Lung (tissue), 12 donors: ENCODE measurements around the gene MZF1. TPM values are rescaled to one million over a fixed set of nuclear protein-coding genes. Genes with fewer than 3 reads are reported as not detected.

Source experiments
- ATAC-seq: fragments of 200-7000 bp; cut with Tn5 transposase; one replicate; pipeline ENCODE4 v1.9.1; 2020; ENCODE audit warnings: moderate number of reproducible peaks; ENCODE audit not compliant: insufficient read depth, low FRiP score
- DNase-seq, 3 donors: peaks; one replicate each; pipeline ENCODE4 v3.0.0-alpha.2; 2013 to 2017
- H3K27ac ChIP-seq, 2 donors: one replicate each; pipeline ENCODE4 v1.5.1; 2013; ENCODE audit warnings: mild to moderate bottlenecking in 2 of 2, moderate library complexity in 2 of 2, control low read depth in 1 of 2, inconsistent platforms in 1 of 2, low read depth in 1 of 2, low read length in 1 of 2
- H3K27me3 ChIP-seq, 3 donors: one replicate each; pipeline ENCODE4 v1.5.1; 2013; ENCODE audit warnings: low read length in 2 of 3; ENCODE audit not compliant: control insufficient read depth in 3 of 3, insufficient read depth in 3 of 3
- H3K36me3 ChIP-seq, 4 donors: one replicate each; pipeline ENCODE4 v1.5.1; 2013; ENCODE audit warnings: low read length in 4 of 4, mild to moderate bottlenecking in 1 of 4, moderate library complexity in 1 of 4; ENCODE audit not compliant: control insufficient read depth in 4 of 4, insufficient read depth in 4 of 4
- H3K4me1 ChIP-seq, 5 donors: one replicate each; pipeline ENCODE4 v1.5.1; 2013; ENCODE audit warnings: low read length in 5 of 5, mild to moderate bottlenecking in 2 of 5, moderate library complexity in 1 of 5; ENCODE audit not compliant: control insufficient read depth in 5 of 5, insufficient read depth in 5 of 5
- H3K4me3 ChIP-seq: one replicate; pipeline ENCODE4 v1.5.1; 2013; ENCODE audit warnings: mild to moderate bottlenecking, control low read depth, moderate library complexity
- H3K9ac ChIP-seq, 2 donors: one replicate each; pipeline ENCODE4 v1.5.1; 2013; ENCODE audit warnings: low read length in 2 of 2, control low read depth in 1 of 2; ENCODE audit not compliant: insufficient read depth in 1 of 2
- H3K9me3 ChIP-seq, 4 donors: one replicate each; pipeline ENCODE4 v1.5.1; 2013; ENCODE audit warnings: low read length in 3 of 4, mild to moderate bottlenecking in 1 of 4, moderate library complexity in 1 of 4; ENCODE audit not compliant: control insufficient read depth in 4 of 4, insufficient read depth in 3 of 4
- WGBS, 2 donors: extraction: QIAGEN DNeasy Blood & Tissue Kit; methylation state at CpG; one replicate each; pipeline ENCODE4 v1.1.7; 2013; 5-methylcytosine and 5-hydroxymethylcytosine counted together
- polyA plus RNA-seq, 2 donors: library from polyadenylated mRNA; stranded (reverse); fragments of 200-250 nt; gene quantifications; one replicate each; pipeline ENCODE4 v1.2.1, GENCODE V29; 2013
- total RNA-seq, 2 donors: library from RNA; depleted of rRNA in 1 of 2; stranded (reverse); fragments of >200 nt in 1 of 2; gene quantifications; one replicate each; pipeline ENCODE4 v1.2.1, GENCODE V29; 2014 to 2021
- TF ChIP-seq, protein P1 (sequence below): IDR thresholded peaks from 2 replicates; pipeline ENCODE4 v1.5.1; 2012; ENCODE audit warnings: mild to moderate bottlenecking; ENCODE audit errors: control extremely low read depth, extremely low read depth
- donor health status: control.
- donor health status: control.
- donor health status: Bipolar disorder and iron deficiency.
- donor health status: healthy.
- donor health status: DM: yes; HTN: yes; CAD: no.

MZF1 gene
- total and polyA plus RNA-seq, 4 donors = 19.2 to 37.5 (median 30.1) TPM

DNA sequence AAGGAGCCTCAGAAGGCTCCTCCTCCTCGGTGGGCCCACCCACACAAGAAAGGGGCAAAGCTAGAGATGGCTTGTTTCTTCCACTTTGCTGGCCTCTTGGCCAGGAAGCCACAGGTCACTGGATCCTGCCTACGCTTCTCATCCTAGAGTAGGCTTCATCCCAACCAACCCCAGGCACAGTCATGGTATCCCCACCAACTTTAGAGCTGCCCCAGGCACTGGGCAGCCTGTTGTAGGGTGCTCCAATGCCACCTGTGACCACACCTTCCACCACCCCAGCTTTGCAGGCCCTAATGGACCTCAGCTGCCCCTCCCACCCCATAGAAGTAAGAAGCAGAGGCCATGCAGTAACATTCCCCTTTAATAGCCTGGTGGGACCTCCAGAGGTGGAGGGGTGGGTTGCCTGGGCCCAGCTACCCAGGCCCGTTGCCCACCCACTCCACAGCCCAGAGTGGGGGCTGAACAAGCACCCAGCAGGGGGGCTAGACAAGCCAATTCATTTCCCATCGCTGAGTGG lies 17.7 kb downstream of the MZF1 start:
- H3K4me3 ChIP-seq = no peak overlapping the region
- no peaks in the 10 kb centered on the region for H3K27me3 ChIP-seq
- WGBS, 2 donors = 47% methylated on average over 4 of the region's 4 CpGs
- peak overlapping the region; percentile 82 to 93 for H3K27ac ChIP-seq
- no peaks in the 10 kb centered on the region for H3K9me3 ChIP-seq
- H3K36me3 ChIP-seq = peaks cover 0 to 31% (median 27%) of the 10 kb centered on the region in 4 donors
- TF ChIP-seq, protein P1, sequence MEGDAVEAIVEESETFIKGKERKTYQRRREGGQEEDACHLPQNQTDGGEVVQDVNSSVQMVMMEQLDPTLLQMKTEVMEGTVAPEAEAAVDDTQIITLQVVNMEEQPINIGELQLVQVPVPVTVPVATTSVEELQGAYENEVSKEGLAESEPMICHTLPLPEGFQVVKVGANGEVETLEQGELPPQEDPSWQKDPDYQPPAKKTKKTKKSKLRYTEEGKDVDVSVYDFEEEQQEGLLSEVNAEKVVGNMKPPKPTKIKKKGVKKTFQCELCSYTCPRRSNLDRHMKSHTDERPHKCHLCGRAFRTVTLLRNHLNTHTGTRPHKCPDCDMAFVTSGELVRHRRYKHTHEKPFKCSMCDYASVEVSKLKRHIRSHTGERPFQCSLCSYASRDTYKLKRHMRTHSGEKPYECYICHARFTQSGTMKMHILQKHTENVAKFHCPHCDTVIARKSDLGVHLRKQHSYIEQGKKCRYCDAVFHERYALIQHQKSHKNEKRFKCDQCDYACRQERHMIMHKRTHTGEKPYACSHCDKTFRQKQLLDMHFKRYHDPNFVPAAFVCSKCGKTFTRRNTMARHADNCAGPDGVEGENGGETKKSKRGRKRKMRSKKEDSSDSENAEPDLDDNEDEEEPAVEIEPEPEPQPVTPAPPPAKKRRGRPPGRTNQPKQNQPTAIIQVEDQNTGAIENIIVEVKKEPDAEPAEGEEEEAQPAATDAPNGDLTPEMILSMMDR = no peak
- H3K4me1 ChIP-seq = peaks cover 9 to 40% (median 16%) of the 10 kb centered on the region in 5 donors
- peak overlapping the region; percentile 83 to 90 for H3K9ac ChIP-seq
- no peak for ATAC-seq
- DNase-seq = no peak

DNA sequence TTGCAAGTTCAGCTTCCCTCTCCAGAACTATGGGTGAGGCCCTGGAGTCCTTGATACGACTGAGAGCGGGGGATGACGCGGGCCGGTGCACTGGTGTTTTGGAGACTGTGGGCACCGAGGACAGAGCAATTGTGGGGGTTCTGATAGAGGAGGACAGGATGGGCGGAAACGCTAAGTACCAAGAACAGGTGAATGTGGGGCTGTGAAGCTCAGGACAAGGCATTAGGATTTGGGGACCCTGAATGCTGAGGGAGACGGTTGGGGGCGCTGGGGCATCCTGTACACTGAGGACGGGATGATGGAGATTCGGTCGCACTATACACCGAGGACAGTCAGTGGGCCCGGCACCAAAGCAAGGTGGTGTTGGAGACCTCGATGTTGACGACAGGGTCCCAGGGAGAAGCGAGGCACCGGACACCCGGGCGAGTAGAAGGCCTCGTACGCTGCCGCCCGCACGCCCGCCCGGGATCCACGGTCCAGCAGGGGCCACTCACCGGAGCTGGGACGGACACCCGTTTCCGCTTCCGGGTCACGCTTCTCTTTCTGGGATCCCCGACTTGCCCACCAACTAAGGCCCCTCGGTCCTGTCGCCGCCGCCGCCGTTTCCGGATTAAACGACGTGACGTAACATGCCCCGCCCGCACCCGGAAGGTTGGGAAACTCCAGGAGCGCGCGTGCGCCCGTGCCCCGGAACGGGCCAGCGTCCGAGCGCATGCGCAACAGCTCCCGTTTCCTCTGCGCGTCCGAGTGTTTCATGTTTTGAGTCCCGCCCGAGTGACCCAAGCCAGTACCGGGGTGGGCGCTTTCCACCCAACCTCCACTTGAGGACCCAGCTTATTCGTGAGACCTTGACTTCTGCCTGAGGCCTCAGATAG lies 18.4 kb downstream of the MZF1 start, which contains the start of gene CHMP2A:
TSS of gene CHMP2A (minus strand) at position 612 of the 875 bp plus-strand sequence. CDS start 893 bp downstream, outside the sequence.
- WGBS, 2 donors = 1% methylated on average over 69 of the region's 69 CpGs
- TF ChIP-seq, protein P1 = no peak
- Histone ChIP-seq H3K4me3 (peak within 1 kb of the TSS; percentile 74), H3K9me3 (no peaks in the 10 kb centered on the region), H3K9ac (peak within 1 kb of the TSS; percentile 83 to 95), H3K36me3 (peaks cover 4 to 38% (median 32%) of the 10 kb centered on the region in 4 donors), H3K4me1 (peaks cover 8 to 35% (median 12%) of the 10 kb centered on the region in 5 donors), H3K27ac (peak within 1 kb of the TSS; percentile 82 to 93), H3K27me3 (no peaks in the 10 kb centered on the region)
- ATAC-seq = peak; percentile 14
- DNase-seq = peak; percentile 97 to 99 (median 98)

DNA sequence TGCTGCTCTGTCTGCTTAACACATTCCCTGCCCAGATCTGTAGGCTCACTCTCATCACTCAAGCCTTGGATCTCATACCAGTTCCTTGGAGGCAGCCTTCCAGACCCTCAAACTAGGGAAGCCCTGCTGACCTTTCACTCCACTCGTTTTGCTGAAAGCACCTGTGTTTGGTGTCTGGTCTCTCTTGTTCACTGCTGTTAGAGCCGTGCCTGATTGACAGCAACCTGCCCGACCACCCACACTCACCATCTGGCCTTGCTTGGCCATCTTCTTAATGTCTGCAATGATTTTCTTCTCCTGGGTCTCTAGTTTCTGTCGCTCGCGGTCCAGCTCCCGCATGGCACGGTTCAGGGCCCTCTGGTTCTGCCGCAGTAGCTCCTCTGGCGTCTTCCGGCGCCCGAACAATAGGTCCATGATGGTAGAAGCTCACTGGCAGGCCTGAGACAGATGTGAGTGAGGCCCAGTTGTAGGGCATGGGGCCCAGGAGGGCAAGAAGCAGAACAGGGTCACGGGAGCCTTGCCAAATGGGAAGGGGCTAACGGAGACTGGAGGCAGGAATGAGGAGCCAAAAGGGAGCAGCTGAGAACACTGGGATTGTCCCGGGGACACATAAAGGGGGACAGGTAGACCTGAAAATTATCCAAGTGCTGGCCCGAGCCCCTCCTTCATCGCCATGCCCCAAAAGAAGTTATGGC lies 19.2 kb downstream of the MZF1 start:
- WGBS, 2 donors = 34 to 40% methylated on average over 18 of the region's 18 CpGs
- Histone ChIP-seq H3K9me3 (peaks cover 0 to 2% (median 0%) of the 10 kb centered on the region in 4 donors), H3K27me3 (no peaks in the 10 kb centered on the region), H3K36me3 (peaks cover 5 to 46% (median 40%) of the 10 kb centered on the region in 4 donors), H3K27ac (peak overlapping the region; percentile 82 to 93), H3K4me1 (peaks cover 7 to 32% (median 9%) of the 10 kb centered on the region in 5 donors), H3K9ac (peak overlapping the region; percentile 83 to 95), H3K4me3 (peak overlapping the region; percentile 74)
- TF ChIP-seq, protein P1 = no peak
- ATAC-seq (no peak), DNase-seq (peak in 1 of 3 donors; percentile 40)
